HG03103 (cell line): ENCODE results near the gene ANGPTL4.
"Not testable (repeated sequence)": the region's sequence is repeated elsewhere in the genome, so short reads cannot be mapped to it uniquely, and the experiment has no call there.

Experiments
- ATAC-seq: cut with Tn5 transposase; IDR thresholded peaks from one replicate; pipeline ENCODE4 v1.9.1; 2021; ENCODE audit warnings: low read depth; ENCODE audit not compliant: unreplicated experiment

Gene ANGPTL4

GRCh38 chr19:8363803-8364771 lies at the start of gene ANGPTL4:
ANGPTL4 (plus strand) TSS chr19:8364155; CDS start chr19:8364322, 167 bp downstream.
- no peak for ATAC-seq

- not testable (repeated sequence) for ATAC-seq
Observed at GRCh38 chr19:8314981-8315640, 48.8 kb upstream of the ANGPTL4 start.

GRCh38 chr19:8316351-8317125 lies 47.4 kb upstream of the ANGPTL4 start:
- no peak for ATAC-seq

DNA sequence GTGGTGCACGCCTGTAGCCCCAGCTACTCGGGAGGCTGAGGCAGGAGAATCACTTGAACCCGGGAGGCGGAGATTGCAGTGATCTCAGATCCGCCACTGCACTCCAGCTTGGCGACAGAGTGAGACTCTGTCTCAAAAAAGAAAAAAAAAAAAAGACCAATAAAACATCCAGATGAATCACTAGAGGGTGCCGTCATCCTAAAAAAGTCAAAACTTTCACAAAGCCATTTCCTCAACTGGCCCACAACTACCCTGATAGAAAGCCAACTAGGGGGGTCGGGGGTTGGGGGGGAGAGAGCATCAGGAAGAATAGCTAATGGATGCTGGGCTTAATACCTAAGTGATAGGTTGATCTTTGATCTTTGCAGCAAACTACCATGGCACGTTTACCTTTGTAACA lies 45.1 kb upstream of the ANGPTL4 start:
- ATAC-seq = not testable (repeated sequence)

GRCh38 chr19:8319807-8320520 lies 44.0 kb upstream of the ANGPTL4 start:
- no peak for ATAC-seq

GRCh38 chr19:8320564-8321066 lies 43.3 kb upstream of the ANGPTL4 start:
- ATAC-seq = no peak

- peak; percentile 78 for ATAC-seq
Observed at GRCh38 chr19:8321067-8321985, 42.6 kb upstream of the ANGPTL4 start, which contains the start of the genes NDUFA7 and RPS28. NDUFA7 (minus strand) TSS chr19:8321375; CDS start chr19:8321358, 17 bp downstream. RPS28 (plus strand) TSS chr19:8321496; CDS start chr19:8321531, 35 bp downstream.

GRCh38 chr19:8321986-8322637 lies 41.8 kb upstream of the ANGPTL4 start:
- ATAC-seq = no peak

- ATAC-seq = no peak
Observed at GRCh38 chr19:8322638-8322997, 41.3 kb upstream of the ANGPTL4 start.

DNA sequence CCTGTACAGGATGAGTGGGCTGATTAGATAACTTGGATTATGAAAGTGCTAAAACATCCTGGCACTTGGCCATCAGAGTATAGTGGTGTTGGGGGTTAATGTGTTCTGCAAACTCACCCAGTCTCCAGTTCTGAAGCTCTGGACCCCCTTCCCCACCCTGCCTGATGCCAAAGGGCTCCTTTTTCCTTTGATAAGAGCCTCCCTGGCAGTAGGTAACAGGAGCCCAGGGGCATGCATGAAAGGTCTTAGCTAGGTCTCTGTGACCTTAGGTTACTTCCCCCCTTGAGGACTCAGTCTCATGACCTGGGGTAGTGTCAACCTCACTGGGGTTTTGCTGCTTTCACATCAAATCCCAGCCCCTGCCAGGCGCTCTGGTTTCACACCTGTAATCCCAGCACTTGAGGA lies 40.2 kb upstream of the ANGPTL4 start:
- ATAC-seq = no peak

DNA sequence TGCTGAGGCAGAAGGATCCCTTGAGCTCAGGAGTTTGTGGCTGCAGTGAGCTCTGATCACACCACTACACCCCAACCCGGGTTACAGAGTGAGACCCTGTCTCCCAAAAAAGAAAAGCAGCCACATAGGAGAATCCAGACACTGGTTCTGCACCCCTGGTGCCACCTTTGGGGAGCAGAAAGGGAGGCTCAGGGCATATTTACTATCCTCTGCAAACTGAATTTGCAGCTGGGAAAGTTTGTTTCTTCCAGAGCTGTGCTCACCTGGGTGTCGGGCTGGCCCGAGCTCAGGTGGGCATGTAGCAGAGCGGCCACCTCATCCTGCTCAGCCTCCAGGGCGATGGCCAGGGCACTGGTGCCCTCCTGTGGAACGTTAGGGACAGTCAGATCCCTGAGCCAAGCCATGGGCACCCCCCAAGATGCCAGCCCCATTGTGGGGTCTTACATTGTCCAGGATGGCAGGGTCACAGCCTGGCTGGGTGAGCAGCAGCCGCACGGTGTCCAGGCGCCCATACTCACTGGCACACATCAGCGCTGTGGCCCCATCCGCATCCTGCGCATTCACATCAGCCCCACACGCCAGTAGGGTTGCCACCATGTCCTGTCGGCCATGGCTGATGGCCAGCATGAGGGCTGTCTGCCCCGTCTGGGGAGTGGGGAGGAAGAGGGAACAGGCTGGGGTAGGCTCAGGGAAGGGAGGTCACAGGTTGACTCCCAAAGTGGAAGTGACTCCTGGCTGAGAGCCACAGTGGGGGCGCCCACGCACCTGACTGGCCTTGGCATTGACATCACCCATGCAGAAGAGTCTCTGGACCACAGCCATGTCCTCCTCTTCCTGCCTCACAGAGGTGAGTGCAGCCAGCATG lies 39.5 kb upstream of the ANGPTL4 start:
- ATAC-seq = no peak

- ATAC-seq = no peak
Observed at GRCh38 chr19:8325454-8325853, 38.5 kb upstream of the ANGPTL4 start.

GRCh38 chr19:8329996-8330395 lies 34.0 kb upstream of the ANGPTL4 start:
- ATAC-seq = no peak

- no peak for ATAC-seq
Observed at GRCh38 chr19:8331263-8331845, 32.6 kb upstream of the ANGPTL4 start.

- no peak for ATAC-seq
Observed at GRCh38 chr19:8332976-8333766, 30.8 kb upstream of the ANGPTL4 start.

DNA sequence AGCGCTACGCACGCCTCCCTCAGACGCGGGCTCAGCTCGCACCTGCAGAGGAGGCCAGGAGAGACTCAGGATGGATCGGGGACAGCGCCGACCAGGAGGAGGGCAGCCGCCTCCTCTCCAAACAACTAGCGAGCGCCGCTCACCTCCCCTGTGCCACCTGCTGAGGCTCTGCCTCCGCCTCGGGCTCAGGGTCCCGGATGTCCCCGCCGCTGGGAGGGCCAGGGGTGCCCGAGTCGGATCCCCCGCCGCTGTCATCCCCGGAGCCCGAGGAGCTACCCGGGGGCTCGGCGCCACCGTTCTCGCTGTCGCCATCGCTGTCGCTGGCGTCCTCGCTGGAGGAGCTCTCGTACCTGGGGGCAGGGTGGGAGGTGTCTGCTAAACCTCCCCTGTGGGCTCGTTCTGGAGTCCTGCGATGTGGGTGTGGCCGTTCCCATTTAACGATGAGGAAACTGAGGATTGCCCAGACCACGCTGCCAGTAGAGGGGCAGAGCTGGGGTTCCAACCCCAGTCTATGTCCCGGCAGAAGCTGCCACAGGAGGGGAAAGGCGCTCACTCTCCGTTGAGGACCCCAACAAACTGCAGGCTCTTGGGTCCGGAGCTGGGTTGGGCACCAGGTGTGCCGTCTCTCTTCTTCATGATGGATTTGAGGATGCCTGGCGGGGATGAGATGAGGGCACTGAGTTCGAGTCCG lies 30.0 kb upstream of the ANGPTL4 start:
- ATAC-seq = no peak
